Esophagus muscularis mucosa (tissue), 4 donors: ENCODE measurements around the gene CSN1S1.

ENCODE experiments used
- CTCF ChIP-seq, 3 experiments: fragments of 200-600 bp in 2 of 3; fragments of 450-650 bp in 1 of 3; sonication (generic) in 2 of 3; IDR thresholded peaks; one replicate each; pipeline ENCODE4 v1.5.1; 2017 to 2019; ENCODE audit warnings: antibody characterized with exemption in 3 of 3, mild to moderate bottlenecking in 2 of 3, moderate library complexity in 1 of 3
- EP300 ChIP-seq: sonication (generic); formaldehyde crosslinking; IDR thresholded peaks from one replicate; pipeline ENCODE4 v1.6.1; 2017; ENCODE audit warnings: antibody characterized with exemption
- POLR2A ChIP-seq: fragments of 450-650 bp; IDR thresholded peaks from one replicate; pipeline ENCODE4 v1.6.1; 2017; ENCODE audit warnings: antibody characterized with exemption, moderate library complexity, mild to moderate bottlenecking, low read depth
- POLR2AphosphoS5 ChIP-seq, 2 donors: sonication (generic); formaldehyde crosslinking; IDR thresholded peaks; one replicate each; pipeline ENCODE4 v1.6.1; 2017; ENCODE audit warnings: antibody characterized with exemption in 2 of 2

DNA sequence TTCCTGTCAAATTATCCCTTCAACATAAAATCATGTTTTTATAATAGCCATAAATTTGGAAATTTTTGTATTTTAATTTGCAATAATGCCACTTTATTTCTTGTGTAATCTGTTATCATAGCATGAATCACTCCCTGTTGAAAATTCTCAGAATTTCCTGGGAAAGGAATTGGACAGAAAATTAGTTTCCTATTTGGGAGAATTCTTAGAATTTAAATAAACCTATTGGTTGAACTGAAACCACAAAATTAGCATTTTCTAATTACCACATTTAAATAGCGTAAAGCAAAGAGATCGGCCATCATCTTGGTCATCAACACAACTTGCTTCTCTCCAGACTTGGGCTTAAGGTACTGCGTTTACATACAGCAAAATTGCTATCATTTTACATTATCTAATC is at the start of gene CSN1S1:
- no peak for TF ChIP-seq POLR2AphosphoS5 (IDR thresholded peaks at IDR 0.05)
- no peak for TF ChIP-seq CTCF (IDR thresholded peaks at IDR 0.05)
- TF ChIP-seq POLR2A = no peak
- TF ChIP-seq EP300 = no peak
